GM23338 (cell line): Measurements from ENCODE around the gene TMIGD3. TPM values are rescaled to one million over a fixed set of nuclear protein-coding genes. Genes with fewer than 3 reads are reported as not detected.

ENCODE experiments used
- ATAC-seq: fragments of 200-7000 bp; cut with Tn5 transposase; 3 replicates; pipeline ENCODE4 v1.9.1; 2020
- DNase-seq: peaks from one replicate; pipeline ENCODE4 v3.0.0-alpha.2; 2015; ENCODE audit warnings: low spot score
- H2AFZ ChIP-seq: fragments of 200-600 bp; sonication (generic); 2 replicates; pipeline ENCODE4 v1.8.0; 2016; ENCODE audit warnings: antibody characterized with exemption, mild to moderate bottlenecking, moderate library complexity
- H3F3A ChIP-seq: fragments of 200-600 bp; sonication (generic); replicated peaks from 2 replicates; pipeline ENCODE4 v1.8.0; 2017; ENCODE audit warnings: antibody characterized with exemption, mixed run types, low read depth
- H3K27ac ChIP-seq: fragments of 200-600 bp; sonication (generic); 2 replicates; pipeline ENCODE4 v1.6.1; 2016; ENCODE audit warnings: low read depth
- H3K27me3 ChIP-seq: fragments of 200-600 bp; sonication (generic); 2 replicates; pipeline ENCODE4 v1.8.0; 2016; ENCODE audit warnings: mild to moderate bottlenecking, mixed run types, moderate library complexity; ENCODE audit not compliant: insufficient read depth
- H3K36me3 ChIP-seq: fragments of 200-600 bp; sonication (generic); 2 replicates; pipeline ENCODE4 v1.8.0; 2016; ENCODE audit warnings: mild to moderate bottlenecking; ENCODE audit not compliant: insufficient read depth
- H3K4me1 ChIP-seq: fragments of 200-600 bp; sonication (generic); 2 replicates; pipeline ENCODE4 v1.8.0; 2016; ENCODE audit warnings: mild to moderate bottlenecking, moderate library complexity; ENCODE audit not compliant: insufficient read depth
- H3K4me2 ChIP-seq: fragments of 200-600 bp; sonication (generic); 2 replicates; pipeline ENCODE4 v1.7.1; 2017; ENCODE audit warnings: mixed run types
- H3K4me3 ChIP-seq: fragments of 200-600 bp; sonication (generic); 2 replicates; pipeline ENCODE4 v1.6.1; 2016; ENCODE audit warnings: mixed run types
- H3K79me2 ChIP-seq: fragments of 200-600 bp; sonication (generic); replicated peaks from 2 replicates; pipeline ENCODE4 v1.8.0; 2017; ENCODE audit warnings: mild to moderate bottlenecking; ENCODE audit not compliant: insufficient read depth
- H3K9me2 ChIP-seq: fragments of 200-600 bp; sonication (generic); 2 replicates; pipeline ENCODE4 v1.8.0; 2017; ENCODE audit not compliant: insufficient read depth
- H4K20me1 ChIP-seq: fragments of 200-600 bp; sonication (generic); replicated peaks from 2 replicates; pipeline ENCODE4 v1.8.0; 2017; ENCODE audit warnings: mild to moderate bottlenecking; ENCODE audit not compliant: insufficient read depth
- H3K27ac Mint-ChIP-seq: 2 replicates; pipeline ENCODE4 v1.8.0; 2020; ENCODE audit warnings: inconsistent platforms, mild to moderate bottlenecking, moderate library complexity, mixed read lengths
- H3K27me3 Mint-ChIP-seq: 3 replicates; pipeline ENCODE4 v1.8.0; 2022; ENCODE audit warnings: low read depth, mild to moderate bottlenecking, moderate library complexity, mixed read lengths, inconsistent platforms; ENCODE audit not compliant: insufficient read depth, poor library complexity
- H3K36me3 Mint-ChIP-seq: 3 replicates; pipeline ENCODE4 v1.8.0; 2021; ENCODE audit warnings: low read depth, mild to moderate bottlenecking, inconsistent platforms, moderate library complexity, mixed read lengths
- H3K4me1 Mint-ChIP-seq: 3 replicates; pipeline ENCODE4 v1.8.0; 2020; ENCODE audit warnings: mild to moderate bottlenecking, inconsistent platforms, mixed read lengths
- H3K4me3 Mint-ChIP-seq: 3 replicates; pipeline ENCODE4 v1.8.0; 2021; ENCODE audit warnings: moderate library complexity, mild to moderate bottlenecking, inconsistent platforms, mixed read lengths
- H3K9me3 Mint-ChIP-seq: 3 replicates; pipeline ENCODE4 v1.8.0; 2020; ENCODE audit warnings: moderate library complexity, mild to moderate bottlenecking, inconsistent platforms, mixed read lengths
- CREB1 ChIP-seq: fragments of 250-450 bp; sonication (Bioruptor Pico); IDR thresholded peaks from 2 replicates; pipeline ENCODE4 v1.5.0; 2020; ENCODE audit warnings: low read depth, mild to moderate bottlenecking, moderate library complexity
- EZH2 ChIP-seq: fragments of 200-600 bp; sonication (generic); IDR thresholded peaks from one replicate; pipeline ENCODE4 v1.8.0; 2017; ENCODE audit warnings: antibody characterized with exemption, mild to moderate bottlenecking, low read depth; ENCODE audit not compliant: unreplicated experiment
- EZH2phosphoT487 ChIP-seq: fragments of 200-600 bp; sonication (generic); IDR thresholded peaks from one replicate; pipeline ENCODE4 v1.8.1; 2018; ENCODE audit warnings: antibody characterized with exemption; ENCODE audit not compliant: unreplicated experiment
- JUNB ChIP-seq: IDR thresholded peaks from one replicate; pipeline ENCODE4 v1.6.1; 2016; ENCODE audit warnings: antibody characterized with exemption; ENCODE audit not compliant: unreplicated experiment
- NANOG ChIP-seq: IDR thresholded peaks from 2 replicates; pipeline ENCODE4 v1.6.1; 2016; ENCODE audit warnings: antibody characterized with exemption, borderline replicate concordance
- POLR2AphosphoS5 ChIP-seq: IDR thresholded peaks from 2 replicates; pipeline ENCODE4 v1.6.1; 2016; ENCODE audit warnings: antibody characterized with exemption, low read depth
- REST ChIP-seq: IDR thresholded peaks from one replicate; pipeline ENCODE4 v1.6.1; 2018; ENCODE audit warnings: antibody characterized with exemption; ENCODE audit not compliant: unreplicated experiment
- STAT1 ChIP-seq: IDR thresholded peaks from one replicate; pipeline ENCODE4 v1.6.1; 2016; ENCODE audit warnings: antibody characterized with exemption; ENCODE audit not compliant: unreplicated experiment
- ZNF114 ChIP-seq: fragments of 250-450 bp; sonication (Bioruptor Pico); IDR thresholded peaks from 2 replicates; pipeline ENCODE4 v1.5.0; 2020; ENCODE audit warnings: mild to moderate bottlenecking, moderate library complexity
- ZNF331 ChIP-seq: fragments of 250-450 bp; sonication (Bioruptor Pico); IDR thresholded peaks from 2 replicates; pipeline ENCODE4 v1.5.0; 2020; ENCODE audit warnings: low read depth, mild to moderate bottlenecking, moderate library complexity
- ZNF462 ChIP-seq: fragments of 250-450 bp; sonication (Bioruptor Pico); IDR thresholded peaks from 2 replicates; pipeline ENCODE4 v1.5.0; 2020; ENCODE audit warnings: mild to moderate bottlenecking, moderate library complexity
- polyA plus RNA-seq: library from polyadenylated mRNA; unstranded; fragments of >200 nt; fragmentation: Nextera tagmentation; extraction: Ambion mirVana; gene quantifications from 2 replicates; pipeline ENCODE4 v1.2.1, GENCODE V29; 2016
- total RNA-seq: library from RNA; depleted of rRNA; stranded (reverse); fragments of >200 nt; shearing (Covaris generic); gene quantifications from 2 replicates; pipeline ENCODE4 v1.2.3, GENCODE V29; 2014
- TF ChIP-seq, protein P1 (sequence below), 2 experiments: fragments of 200-600 bp in 1 of 2; sonication (generic) in 1 of 2; conservative IDR thresholded peaks; 2 replicates each; pipeline versions ENCODE4 v1.5.1 to v1.6.1; 2016 to 2017; ENCODE audit warnings: antibody characterized with exemption in 2 of 2, low read depth in 2 of 2, mild to moderate bottlenecking in 2 of 2, moderate library complexity in 1 of 2
- TF ChIP-seq, protein P2 (sequence below): IDR thresholded peaks from 2 replicates; pipeline ENCODE4 v1.6.1; 2016; ENCODE audit warnings: antibody characterized with exemption

Gene TMIGD3
- total and polyA plus RNA-seq, 2 experiments from 2014 or later: not detected

DNA sequence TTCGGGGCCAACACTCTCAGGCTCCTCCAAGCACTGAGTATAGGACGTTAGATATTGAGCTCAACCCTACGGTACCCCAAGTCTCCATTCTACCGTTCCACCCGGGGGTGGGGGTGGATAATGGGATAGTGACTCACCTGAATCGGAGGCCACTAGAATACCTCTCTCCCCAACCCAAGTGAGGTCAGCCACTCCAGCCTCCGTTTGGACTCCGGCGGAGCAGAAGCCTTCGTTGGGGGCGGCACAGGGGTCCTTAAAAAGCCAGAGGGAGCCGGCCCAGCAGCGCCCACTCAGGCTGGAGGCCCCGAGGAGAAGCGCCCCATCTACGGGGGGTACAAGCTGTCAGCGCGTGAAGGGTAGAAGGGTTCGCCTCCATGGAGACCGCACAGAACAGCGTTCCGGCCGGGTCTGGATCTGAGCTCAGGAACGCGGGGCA lies 54.9 kb downstream of the TMIGD3 start:
- H3K27ac ChIP-seq: peak overlapping the region; percentile 35; the same call in 1 of the 2 replicates
- H3K79me2 ChIP-seq: peaks cover 76% of the 10 kb centered on the region
- peak overlapping the region; percentile 94 for H3K4me2 ChIP-seq
- TF ChIP-seq ZNF114 (CRISPR knock-in tag) (no peak), POLR2AphosphoS5 (no peak), REST (no peak), ZNF331 (no peak), EZH2 (no peak), NANOG (no peak), JUNB (no peak), STAT1 (no peak), ZNF462 (CRISPR knock-in tag) (no peak), CREB1 (CRISPR knock-in tag) (no peak), EZH2phosphoT487 (no peak)
- TF ChIP-seq, protein P1, sequence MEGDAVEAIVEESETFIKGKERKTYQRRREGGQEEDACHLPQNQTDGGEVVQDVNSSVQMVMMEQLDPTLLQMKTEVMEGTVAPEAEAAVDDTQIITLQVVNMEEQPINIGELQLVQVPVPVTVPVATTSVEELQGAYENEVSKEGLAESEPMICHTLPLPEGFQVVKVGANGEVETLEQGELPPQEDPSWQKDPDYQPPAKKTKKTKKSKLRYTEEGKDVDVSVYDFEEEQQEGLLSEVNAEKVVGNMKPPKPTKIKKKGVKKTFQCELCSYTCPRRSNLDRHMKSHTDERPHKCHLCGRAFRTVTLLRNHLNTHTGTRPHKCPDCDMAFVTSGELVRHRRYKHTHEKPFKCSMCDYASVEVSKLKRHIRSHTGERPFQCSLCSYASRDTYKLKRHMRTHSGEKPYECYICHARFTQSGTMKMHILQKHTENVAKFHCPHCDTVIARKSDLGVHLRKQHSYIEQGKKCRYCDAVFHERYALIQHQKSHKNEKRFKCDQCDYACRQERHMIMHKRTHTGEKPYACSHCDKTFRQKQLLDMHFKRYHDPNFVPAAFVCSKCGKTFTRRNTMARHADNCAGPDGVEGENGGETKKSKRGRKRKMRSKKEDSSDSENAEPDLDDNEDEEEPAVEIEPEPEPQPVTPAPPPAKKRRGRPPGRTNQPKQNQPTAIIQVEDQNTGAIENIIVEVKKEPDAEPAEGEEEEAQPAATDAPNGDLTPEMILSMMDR (conservative IDR thresholded peaks at IDR 0.05; ENCODE audit: low read depth in 2 of 2): no peak
- TF ChIP-seq, protein P2, sequence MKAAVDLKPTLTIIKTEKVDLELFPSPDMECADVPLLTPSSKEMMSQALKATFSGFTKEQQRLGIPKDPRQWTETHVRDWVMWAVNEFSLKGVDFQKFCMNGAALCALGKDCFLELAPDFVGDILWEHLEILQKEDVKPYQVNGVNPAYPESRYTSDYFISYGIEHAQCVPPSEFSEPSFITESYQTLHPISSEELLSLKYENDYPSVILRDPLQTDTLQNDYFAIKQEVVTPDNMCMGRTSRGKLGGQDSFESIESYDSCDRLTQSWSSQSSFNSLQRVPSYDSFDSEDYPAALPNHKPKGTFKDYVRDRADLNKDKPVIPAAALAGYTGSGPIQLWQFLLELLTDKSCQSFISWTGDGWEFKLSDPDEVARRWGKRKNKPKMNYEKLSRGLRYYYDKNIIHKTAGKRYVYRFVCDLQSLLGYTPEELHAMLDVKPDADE: no peak
- peaks cover 49% of the 10 kb centered on the region for H3K36me3 Mint-ChIP-seq
- peak overlapping the region; percentile 98 for H3K27ac Mint-ChIP-seq
- peak; percentile 17 for ATAC-seq
- no peaks in the 10 kb centered on the region for H3K27me3 ChIP-seq
- peak overlapping the region; percentile 100 for H3K4me3 Mint-ChIP-seq
- H3K27me3 Mint-ChIP-seq: peaks cover 9% of the 10 kb centered on the region
- H4K20me1 ChIP-seq: peaks cover 22% of the 10 kb centered on the region
- H3K4me1 Mint-ChIP-seq: peaks cover 18% of the 10 kb centered on the region
- H3K9me3 Mint-ChIP-seq: no peaks in the 10 kb centered on the region
- DNase-seq: no peak
- H3F3A ChIP-seq: no peaks in the 10 kb centered on the region
- H3K9me2 ChIP-seq: no peaks in the 10 kb centered on the region
- H3K4me1 ChIP-seq: peaks cover 7% of the 10 kb centered on the region; the same call in 1 of the 2 replicates
- peaks cover 26% of the 10 kb centered on the region for H3K36me3 ChIP-seq
- peak overlapping the region; percentile 71 for H3K4me3 ChIP-seq
- H2AFZ ChIP-seq: peak overlapping the region; percentile 49; the same call in 1 of the 2 replicates
